Lung (tissue), 12 donors: Measurements from ENCODE around the gene SLC2A4. TPM values are rescaled to one million over a fixed set of nuclear protein-coding genes. Genes with fewer than 3 reads are reported as not detected.

ENCODE experiments used
- ATAC-seq: fragments of 200-7000 bp; cut with Tn5 transposase; one replicate; pipeline ENCODE4 v1.9.1; 2020; ENCODE audit warnings: moderate number of reproducible peaks; ENCODE audit not compliant: insufficient read depth, low FRiP score
- DNase-seq, 3 donors: peaks; one replicate each; pipeline ENCODE4 v3.0.0-alpha.2; 2013 to 2017
- H3K27ac ChIP-seq, 2 donors: one replicate each; pipeline ENCODE4 v1.5.1; 2013; ENCODE audit warnings: mild to moderate bottlenecking in 2 of 2, moderate library complexity in 2 of 2, control low read depth in 1 of 2, inconsistent platforms in 1 of 2, low read depth in 1 of 2, low read length in 1 of 2
- H3K27me3 ChIP-seq, 3 donors: one replicate each; pipeline ENCODE4 v1.5.1; 2013; ENCODE audit warnings: low read length in 2 of 3; ENCODE audit not compliant: control insufficient read depth in 3 of 3, insufficient read depth in 3 of 3
- H3K36me3 ChIP-seq, 4 donors: one replicate each; pipeline ENCODE4 v1.5.1; 2013; ENCODE audit warnings: low read length in 4 of 4, mild to moderate bottlenecking in 1 of 4, moderate library complexity in 1 of 4; ENCODE audit not compliant: control insufficient read depth in 4 of 4, insufficient read depth in 4 of 4
- H3K4me1 ChIP-seq, 5 donors: one replicate each; pipeline ENCODE4 v1.5.1; 2013; ENCODE audit warnings: low read length in 5 of 5, mild to moderate bottlenecking in 2 of 5, moderate library complexity in 1 of 5; ENCODE audit not compliant: control insufficient read depth in 5 of 5, insufficient read depth in 5 of 5
- H3K4me3 ChIP-seq: one replicate; pipeline ENCODE4 v1.5.1; 2013; ENCODE audit warnings: mild to moderate bottlenecking, control low read depth, moderate library complexity
- H3K9ac ChIP-seq, 2 donors: one replicate each; pipeline ENCODE4 v1.5.1; 2013; ENCODE audit warnings: low read length in 2 of 2, control low read depth in 1 of 2; ENCODE audit not compliant: insufficient read depth in 1 of 2
- H3K9me3 ChIP-seq, 4 donors: one replicate each; pipeline ENCODE4 v1.5.1; 2013; ENCODE audit warnings: low read length in 3 of 4, mild to moderate bottlenecking in 1 of 4, moderate library complexity in 1 of 4; ENCODE audit not compliant: control insufficient read depth in 4 of 4, insufficient read depth in 3 of 4
- WGBS, 2 donors: extraction: QIAGEN DNeasy Blood & Tissue Kit; methylation state at CpG; one replicate each; pipeline ENCODE4 v1.1.7; 2013; 5-methylcytosine and 5-hydroxymethylcytosine counted together
- polyA plus RNA-seq, 2 donors: library from polyadenylated mRNA; stranded (reverse); fragments of 200-250 nt; gene quantifications; one replicate each; pipeline ENCODE4 v1.2.1, GENCODE V29; 2013
- total RNA-seq, 2 donors: library from RNA; depleted of rRNA in 1 of 2; stranded (reverse); fragments of >200 nt in 1 of 2; gene quantifications; one replicate each; pipeline ENCODE4 v1.2.1, GENCODE V29; 2014 to 2021
- TF ChIP-seq, protein P1 (sequence below): IDR thresholded peaks from 2 replicates; pipeline ENCODE4 v1.5.1; 2012; ENCODE audit warnings: mild to moderate bottlenecking; ENCODE audit errors: control extremely low read depth, extremely low read depth
- donor health status: control.
- donor health status: control.
- donor health status: Bipolar disorder and iron deficiency.
- donor health status: healthy.
- donor health status: DM: yes; HTN: yes; CAD: no.

The SLC2A4 gene
- total and polyA plus RNA-seq, 4 donors: 1.1 to 2.0 (median 1.2) TPM

- DNase-seq (no peak), ATAC-seq (no peak)
- 93 to 98% methylated on average over 15 of the region's 15 CpGs for WGBS, 2 donors
- Histone ChIP-seq H3K27ac (no peak overlapping the region), H3K36me3 (peaks cover 12 to 73% (median 35%) of the 10 kb centered on the region in 4 donors), H3K4me1 (no peaks in the 10 kb centered on the region), H3K9me3 (no peaks in the 10 kb centered on the region), H3K9ac (no peak overlapping the region), H3K4me3 (no peak overlapping the region), H3K27me3 (no peaks in the 10 kb centered on the region)
- TF ChIP-seq, protein P1, sequence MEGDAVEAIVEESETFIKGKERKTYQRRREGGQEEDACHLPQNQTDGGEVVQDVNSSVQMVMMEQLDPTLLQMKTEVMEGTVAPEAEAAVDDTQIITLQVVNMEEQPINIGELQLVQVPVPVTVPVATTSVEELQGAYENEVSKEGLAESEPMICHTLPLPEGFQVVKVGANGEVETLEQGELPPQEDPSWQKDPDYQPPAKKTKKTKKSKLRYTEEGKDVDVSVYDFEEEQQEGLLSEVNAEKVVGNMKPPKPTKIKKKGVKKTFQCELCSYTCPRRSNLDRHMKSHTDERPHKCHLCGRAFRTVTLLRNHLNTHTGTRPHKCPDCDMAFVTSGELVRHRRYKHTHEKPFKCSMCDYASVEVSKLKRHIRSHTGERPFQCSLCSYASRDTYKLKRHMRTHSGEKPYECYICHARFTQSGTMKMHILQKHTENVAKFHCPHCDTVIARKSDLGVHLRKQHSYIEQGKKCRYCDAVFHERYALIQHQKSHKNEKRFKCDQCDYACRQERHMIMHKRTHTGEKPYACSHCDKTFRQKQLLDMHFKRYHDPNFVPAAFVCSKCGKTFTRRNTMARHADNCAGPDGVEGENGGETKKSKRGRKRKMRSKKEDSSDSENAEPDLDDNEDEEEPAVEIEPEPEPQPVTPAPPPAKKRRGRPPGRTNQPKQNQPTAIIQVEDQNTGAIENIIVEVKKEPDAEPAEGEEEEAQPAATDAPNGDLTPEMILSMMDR: no peak
Measured at GRCh38 chr17:7321466-7321865, 39.9 kb downstream of the SLC2A4 start.

GRCh38 chr17:7322520-7323194 is 41.1 kb downstream of the SLC2A4 start:
- H3K27ac ChIP-seq: no peak overlapping the region
- 94 to 96% methylated on average over 22 of the region's 22 CpGs for WGBS, 2 donors
- peaks cover 12 to 68% (median 31%) of the 10 kb centered on the region in 4 donors for H3K36me3 ChIP-seq
- H3K4me1 ChIP-seq: peaks cover 0 to 2% (median 0%) of the 10 kb centered on the region in 5 donors
- H3K4me3 ChIP-seq: no peak overlapping the region
- H3K9ac ChIP-seq: no peak overlapping the region
- H3K9me3 ChIP-seq: no peaks in the 10 kb centered on the region
- DNase-seq: no peak
- TF ChIP-seq, protein P1: no peak
- no peaks in the 10 kb centered on the region for H3K27me3 ChIP-seq
- no peak for ATAC-seq

GRCh38 chr17:7323731-7324437 is 42.4 kb downstream of the SLC2A4 start:
- no peak for ATAC-seq
- TF ChIP-seq, protein P1: peak; percentile 30
- H3K36me3 ChIP-seq: peaks cover 12 to 56% (median 29%) of the 10 kb centered on the region in 4 donors
- H3K4me3 ChIP-seq: no peak overlapping the region
- DNase-seq: peak in 2 of 3 donors; percentile 32 to 59
- H3K9ac ChIP-seq: no peak overlapping the region
- no peaks in the 10 kb centered on the region for H3K27me3 ChIP-seq
- 68 to 73% methylated on average over 39 of the region's 39 CpGs for WGBS, 2 donors
- H3K27ac ChIP-seq: no peak overlapping the region
- no peaks in the 10 kb centered on the region for H3K9me3 ChIP-seq
- H3K4me1 ChIP-seq: peaks cover 0 to 13% (median 2%) of the 10 kb centered on the region in 5 donors
